ENCODE data around the gene CGB8.

The CGB8 gene

DNA sequence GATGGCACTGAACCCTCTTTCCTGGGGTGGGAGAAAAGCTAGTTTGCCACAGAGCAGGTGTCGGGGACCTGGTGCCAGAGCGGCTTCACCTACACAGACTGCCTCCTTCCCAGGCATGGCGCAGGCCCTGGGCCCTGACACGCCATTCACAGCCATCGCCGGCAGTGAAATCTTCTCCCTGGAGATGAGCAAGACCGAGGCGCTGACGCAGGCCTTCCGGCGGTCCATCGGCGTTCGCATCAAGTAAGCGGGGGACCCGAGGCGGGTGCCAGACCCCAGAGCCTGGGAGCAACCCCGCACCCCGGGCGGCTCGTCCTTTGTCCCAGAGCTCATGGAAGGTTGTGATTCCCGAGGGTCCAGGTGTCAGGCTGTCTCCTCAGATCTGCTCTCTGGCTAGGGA is 42.0 kb downstream of the CGB8 start:
- DNase-seq (ENCODE audit: low read depth), result no peak

DNA sequence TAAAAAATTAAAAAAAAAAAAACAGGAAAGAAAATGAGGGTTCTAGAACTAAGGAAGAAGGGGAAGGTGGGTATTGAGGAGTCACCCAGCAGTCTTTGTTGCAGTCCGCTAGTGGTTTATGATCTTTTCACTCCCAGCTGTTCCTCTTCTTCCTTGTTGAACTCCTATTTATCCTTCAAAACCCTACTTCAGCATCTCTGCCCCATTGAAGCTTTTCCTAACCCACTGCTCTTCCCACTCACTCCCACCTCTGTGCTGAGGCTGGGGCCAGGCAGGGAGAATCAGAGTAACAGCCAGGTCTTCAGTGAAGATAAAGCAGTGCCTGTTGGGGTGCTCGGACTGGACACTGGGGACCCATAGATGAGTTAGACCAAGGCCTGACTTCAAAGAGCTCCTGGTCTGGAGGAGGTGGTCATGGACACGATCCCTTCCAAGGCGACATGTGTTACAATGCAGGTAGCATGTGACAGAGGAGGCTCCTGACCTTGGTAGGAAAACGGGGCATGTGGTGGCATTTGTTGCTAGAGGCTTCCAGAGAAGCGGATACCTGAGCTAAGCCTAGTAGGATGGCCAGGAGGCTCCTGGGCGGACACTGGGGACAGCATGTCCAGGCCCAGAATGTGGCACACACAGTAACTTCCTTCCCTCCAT is 43.8 kb downstream of the CGB8 start:
- no peak for DNase-seq (ENCODE audit: low read depth)

DNA sequence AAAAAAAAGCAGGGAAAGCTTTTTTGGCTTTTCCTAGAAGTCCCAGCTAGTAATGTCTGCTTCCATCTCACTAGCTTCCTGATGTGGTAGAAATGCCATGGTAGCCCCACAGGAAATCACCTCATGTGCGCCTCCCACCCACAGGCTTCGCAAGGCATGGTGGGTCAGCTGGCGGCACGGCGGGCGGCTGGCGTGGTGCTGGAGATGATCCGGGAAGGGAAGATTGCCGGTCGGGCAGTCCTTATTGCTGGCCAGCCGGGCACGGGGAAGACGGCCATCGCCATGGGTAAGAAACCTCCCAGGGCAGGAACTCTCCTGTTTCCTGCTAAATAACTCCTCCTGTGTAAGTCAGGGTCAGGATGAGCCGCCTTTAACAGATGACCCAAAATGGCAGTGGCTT is 44.8 kb downstream of the CGB8 start:
- DNase-seq (ENCODE audit: low read depth), result no peak

DNA sequence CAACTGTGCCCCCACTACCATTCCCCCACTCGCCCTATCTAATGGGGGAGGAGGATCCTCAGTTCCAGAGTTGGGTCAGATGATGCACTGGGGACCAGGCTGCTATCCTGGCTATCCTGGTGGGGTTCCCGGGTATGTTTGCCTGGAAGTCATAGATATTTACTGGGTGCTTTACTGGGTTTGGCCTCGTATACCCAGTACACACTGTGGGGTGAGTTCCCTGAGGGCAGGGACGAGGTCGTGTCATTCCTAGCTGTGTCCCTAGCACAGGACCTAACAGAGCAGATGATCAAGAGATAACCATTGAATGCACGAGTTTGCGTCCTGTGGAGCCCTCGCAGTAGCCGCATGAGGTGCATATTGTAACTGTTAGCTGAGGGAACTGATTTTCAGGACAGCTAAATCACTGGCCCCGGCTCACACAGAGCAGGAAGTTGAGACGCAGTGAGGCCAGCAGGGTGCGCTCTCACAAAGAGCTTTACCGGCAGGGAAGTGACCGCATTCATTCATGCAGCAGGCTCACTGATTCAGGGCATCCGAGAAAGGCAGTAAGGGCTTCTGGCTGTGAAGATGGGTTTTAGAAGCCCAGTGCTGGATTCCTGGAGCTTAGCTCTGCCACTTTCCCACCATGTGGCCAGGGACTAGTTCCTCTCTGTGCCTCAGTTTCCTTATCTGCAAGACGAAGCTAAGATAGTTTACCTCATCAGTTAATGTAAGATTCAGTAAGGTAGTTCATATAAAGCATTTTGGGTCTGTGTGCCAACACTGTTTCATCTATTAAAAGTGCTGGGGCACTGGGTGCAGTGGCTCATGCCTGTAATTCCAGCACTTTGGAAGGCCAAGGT is 49.2 kb downstream of the CGB8 start:
- DNase-seq (ENCODE audit: low read depth), result peak; percentile 45

DNA sequence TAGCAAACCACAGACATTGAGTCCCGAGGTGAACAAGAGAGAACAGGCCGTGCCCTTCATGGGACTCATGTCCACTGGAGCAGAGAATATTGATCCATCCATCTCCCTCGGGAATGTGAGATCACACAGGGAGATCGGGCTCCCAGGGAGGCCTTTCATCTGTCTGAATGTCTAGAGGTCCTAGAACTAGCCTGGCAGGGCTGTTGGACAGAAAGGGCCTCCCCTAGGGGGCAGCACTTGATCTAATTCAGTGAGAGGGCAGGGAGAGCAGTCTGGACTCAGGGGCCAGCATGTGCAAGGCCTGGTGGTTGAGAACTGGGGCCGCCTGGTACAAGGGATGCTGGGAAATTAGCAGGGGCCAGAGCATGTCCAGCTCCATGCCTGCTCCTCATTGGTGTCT is 50.9 kb downstream of the CGB8 start:
- no peak for DNase-seq (ENCODE audit: low read depth)

All from stimulated activated CD8-positive, alpha-beta memory T cell treated with anti-CD3 and anti-CD28 coated beads, Interleukin-12 subunit alpha, Interleukin-12 subunit beta, amount 100 ng/mL, for 4 hours (primary cell).